GM21360 (cell line): ENCODE data around the gene TULP3.

Source experiments
- ATAC-seq: cut with Tn5 transposase; IDR thresholded peaks from one replicate; pipeline ENCODE4 v1.9.1; 2021; ENCODE audit warnings: mild to moderate bottlenecking, moderate library complexity; ENCODE audit not compliant: unreplicated experiment

The TULP3 gene

GRCh38 chr12:2925322-2925995 lies 34.8 kb downstream of the TULP3 start:
- ATAC-seq: no peak

- ATAC-seq: no peak
Observed at GRCh38 chr12:2930865-2931264, 40.2 kb downstream of the TULP3 start.

- ATAC-seq: no peak
Observed at GRCh38 chr12:2933586-2933985, 42.9 kb downstream of the TULP3 start.

GRCh38 chr12:2934371-2934770 lies 43.7 kb downstream of the TULP3 start:
- ATAC-seq: no peak

- ATAC-seq: no peak
Observed at GRCh38 chr12:2936301-2936700, 45.6 kb downstream of the TULP3 start.

GRCh38 chr12:2937500-2937899 lies 46.8 kb downstream of the TULP3 start:
- no peak for ATAC-seq

GRCh38 chr12:2939191-2939590 lies 48.5 kb downstream of the TULP3 start:
- no peak for ATAC-seq

GRCh38 chr12:2940564-2940963 lies 49.9 kb downstream of the TULP3 start:
- ATAC-seq: no peak

- ATAC-seq: no peak
Observed at GRCh38 chr12:2941524-2941923, 50.8 kb downstream of the TULP3 start.

- ATAC-seq: no peak
Observed at GRCh38 chr12:2944401-2945047, 53.8 kb downstream of the TULP3 start.

GRCh38 chr12:2949411-2949810 lies 58.7 kb downstream of the TULP3 start:
- no peak for ATAC-seq

GRCh38 chr12:2955888-2956287 lies 65.2 kb downstream of the TULP3 start:
- no peak for ATAC-seq

- ATAC-seq: no peak
Observed at GRCh38 chr12:2957816-2958431, 67.2 kb downstream of the TULP3 start.

- ATAC-seq: no peak
Observed at GRCh38 chr12:2958432-2959191, 67.9 kb downstream of the TULP3 start.

- ATAC-seq: no peak
Observed at GRCh38 chr12:2959192-2959504, 68.5 kb downstream of the TULP3 start, which contains the start of gene TEAD4. TSS of gene TEAD4 (plus strand) at chr12:2959397.

GRCh38 chr12:2959505-2960389 lies 69.1 kb downstream of the TULP3 start:
- ATAC-seq: no peak

GRCh38 chr12:2960390-2960956 lies 69.8 kb downstream of the TULP3 start:
- ATAC-seq: no peak

GRCh38 chr12:2960996-2961616 lies 70.4 kb downstream of the TULP3 start:
- no peak for ATAC-seq

- ATAC-seq: no peak
Observed at GRCh38 chr12:2961705-2962104, 71.0 kb downstream of the TULP3 start.
